ENCODE results near the gene RHBDL1.

RHBDL1 gene

GRCh38 chr16:718922-719321, 43.5 kb downstream of the RHBDL1 start:
- peaks cover 18% of the 10 kb centered on the region; the same call in 1 of the 2 replicates for H3K4me1 ChIP-seq (ENCODE audit: insufficient read depth, low read length)
- no peak overlapping the region for H3K4me3 ChIP-seq (ENCODE audit: low read length)
- no peak overlapping the region for H3K9ac ChIP-seq (ENCODE audit: low read depth, low read length)
- peaks cover 5% of the 10 kb centered on the region; the same call in 1 of the 2 replicates for H3K36me3 ChIP-seq (ENCODE audit: insufficient read depth, low read length)
- 92% methylated on average over 6 of the region's 6 CpGs for WGBS
- H3K9me3 ChIP-seq (ENCODE audit: insufficient read depth, low read depth, low read length): no peaks in the 10 kb centered on the region
- peaks cover 31% of the 10 kb centered on the region for H3K27me3 ChIP-seq (ENCODE audit: insufficient read depth, low read length)
- no peak overlapping the region for H3K27ac ChIP-seq (ENCODE audit: low read depth, low read length)

GRCh38 chr16:719815-720446, 44.5 kb downstream of the RHBDL1 start:
- Histone ChIP-seq H3K4me1 (ENCODE audit: insufficient read depth, low read length) (peaks cover 18% of the 10 kb centered on the region; the same call in 1 of the 2 replicates), H3K4me3 (ENCODE audit: low read length) (peak overlapping the region; percentile 93), H3K9me3 (ENCODE audit: insufficient read depth, low read depth, low read length) (no peaks in the 10 kb centered on the region), H3K27me3 (ENCODE audit: insufficient read depth, low read length) (peaks cover 23% of the 10 kb centered on the region), H3K27ac (ENCODE audit: low read depth, low read length) (no peak overlapping the region), H3K36me3 (ENCODE audit: insufficient read depth, low read length) (peaks cover 5% of the 10 kb centered on the region; the same call in 1 of the 2 replicates), H3K9ac (ENCODE audit: low read depth, low read length) (peak overlapping the region; percentile 94; the same call in 1 of the 2 replicates)
- 25% methylated on average over 16 of the region's 16 CpGs for WGBS

DNA sequence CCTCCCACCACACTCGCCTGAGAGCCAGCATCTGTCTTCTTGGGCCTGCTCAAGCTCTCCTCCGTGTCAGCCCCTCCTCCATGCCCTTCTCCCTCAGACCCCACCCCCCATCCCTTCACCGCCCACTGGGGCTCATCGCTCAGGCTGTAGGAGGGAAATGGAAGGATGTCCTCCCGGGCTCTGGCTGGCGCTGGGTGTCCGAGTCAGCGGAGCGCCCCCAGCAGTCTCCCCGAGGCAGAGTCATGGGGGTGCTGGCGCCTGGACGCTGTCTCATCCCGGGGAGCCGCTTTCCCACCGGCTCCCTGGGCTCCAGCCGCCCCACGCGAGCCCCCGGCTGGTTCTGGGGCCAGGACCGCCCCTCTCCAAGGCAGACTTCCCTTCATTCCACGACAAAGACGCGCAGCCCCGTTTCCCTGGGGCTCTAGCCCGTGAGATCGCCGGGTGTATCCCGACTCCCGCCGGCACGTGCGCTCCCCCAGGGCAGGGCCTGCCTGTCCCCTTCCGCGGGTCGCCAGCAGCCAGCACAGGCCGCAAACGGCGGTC, 45.0 kb downstream of the RHBDL1 start:
- peaks cover 23% of the 10 kb centered on the region for H3K27me3 ChIP-seq (ENCODE audit: insufficient read depth, low read length)
- H3K4me3 ChIP-seq (ENCODE audit: low read length): peak overlapping the region; percentile 93
- H3K9ac ChIP-seq (ENCODE audit: low read depth, low read length): peak overlapping the region; percentile 94
- WGBS: under 1% methylated on average over 36 of the region's 38 CpGs
- no peaks in the 10 kb centered on the region for H3K9me3 ChIP-seq (ENCODE audit: insufficient read depth, low read depth, low read length)
- H3K4me1 ChIP-seq (ENCODE audit: insufficient read depth, low read length): peaks cover 18% of the 10 kb centered on the region; the same call in 1 of the 2 replicates
- H3K27ac ChIP-seq (ENCODE audit: low read depth, low read length): peak overlapping the region; percentile 94
- peaks cover 5% of the 10 kb centered on the region; the same call in 1 of the 2 replicates for H3K36me3 ChIP-seq (ENCODE audit: insufficient read depth, low read length)

DNA sequence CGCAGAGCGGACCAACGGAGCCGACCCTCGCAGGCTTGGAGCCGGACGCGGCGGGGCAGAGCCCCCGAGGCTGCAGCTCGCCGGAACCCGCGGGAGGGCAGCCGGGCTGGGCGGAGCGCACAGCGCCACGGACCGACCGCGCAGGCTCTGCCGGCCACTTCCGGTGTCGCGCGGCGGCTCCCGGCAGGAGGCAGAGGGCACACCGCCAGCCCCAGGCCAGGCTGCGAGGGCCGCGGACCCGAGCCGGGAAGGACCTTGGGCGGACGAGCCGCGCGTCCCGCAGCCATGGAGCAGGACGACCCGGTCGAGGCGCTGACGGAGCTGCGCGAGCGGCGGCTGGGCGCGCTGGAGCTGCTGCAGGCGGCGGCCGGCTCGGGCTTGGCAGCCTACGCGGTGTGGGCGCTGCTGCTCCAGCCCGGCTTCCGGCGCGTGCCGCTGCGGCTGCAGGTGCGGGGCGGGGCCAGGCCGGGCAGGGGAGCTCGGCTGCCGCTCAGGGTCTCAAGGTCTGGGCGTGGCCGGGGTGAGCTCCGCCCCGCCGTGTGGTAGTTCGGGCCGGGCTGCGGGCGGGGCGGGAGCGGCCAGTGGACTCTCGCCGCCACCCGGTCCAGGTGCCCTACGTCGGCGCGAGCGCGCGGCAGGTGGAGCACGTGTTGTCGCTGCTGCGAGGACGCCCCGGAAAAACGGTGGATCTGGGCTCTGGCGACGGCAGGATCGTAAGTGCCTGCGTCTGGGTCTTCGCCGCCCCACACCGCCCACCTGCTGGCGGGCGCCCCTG, 45.7 kb downstream of the RHBDL1 start, which contains the start of gene ANTKMT:
TSS of gene ANTKMT (plus strand) at position 157 of the 775 bp plus-strand sequence. CDS start at position 286, 129 bp downstream.
- Histone ChIP-seq H3K4me3 (ENCODE audit: low read length) (peak within 1 kb of the TSS; percentile 93), H3K4me1 (ENCODE audit: insufficient read depth, low read length) (peaks cover 14% of the 10 kb centered on the region; the same call in 1 of the 2 replicates), H3K27me3 (ENCODE audit: insufficient read depth, low read length) (peaks cover 23% of the 10 kb centered on the region), H3K27ac (ENCODE audit: low read depth, low read length) (peak within 1 kb of the TSS; percentile 94), H3K9me3 (ENCODE audit: insufficient read depth, low read depth, low read length) (no peaks in the 10 kb centered on the region), H3K9ac (ENCODE audit: low read depth, low read length) (peak within 1 kb of the TSS; percentile 94), H3K36me3 (ENCODE audit: insufficient read depth, low read length) (peaks cover 5% of the 10 kb centered on the region; the same call in 1 of the 2 replicates)
- 9% methylated on average over 106 of the region's 106 CpGs for WGBS

- Histone ChIP-seq H3K27me3 (ENCODE audit: insufficient read depth, low read length) (peaks cover 20% of the 10 kb centered on the region), H3K9me3 (ENCODE audit: insufficient read depth, low read depth, low read length) (no peaks in the 10 kb centered on the region), H3K9ac (ENCODE audit: low read depth, low read length) (no peak overlapping the region; the same call in 1 of the 2 replicates), H3K4me3 (ENCODE audit: low read length) (peak overlapping the region; percentile 93), H3K27ac (ENCODE audit: low read depth, low read length) (no peak overlapping the region), H3K36me3 (ENCODE audit: insufficient read depth, low read length) (peaks cover 5% of the 10 kb centered on the region; the same call in 1 of the 2 replicates), H3K4me1 (ENCODE audit: insufficient read depth, low read length) (peaks cover 6% of the 10 kb centered on the region; the same call in 1 of the 2 replicates)
- WGBS: 91% methylated on average over 51 of the region's 51 CpGs
Observed at GRCh38 chr16:721765-722540, 46.5 kb downstream of the RHBDL1 start.

DNA sequence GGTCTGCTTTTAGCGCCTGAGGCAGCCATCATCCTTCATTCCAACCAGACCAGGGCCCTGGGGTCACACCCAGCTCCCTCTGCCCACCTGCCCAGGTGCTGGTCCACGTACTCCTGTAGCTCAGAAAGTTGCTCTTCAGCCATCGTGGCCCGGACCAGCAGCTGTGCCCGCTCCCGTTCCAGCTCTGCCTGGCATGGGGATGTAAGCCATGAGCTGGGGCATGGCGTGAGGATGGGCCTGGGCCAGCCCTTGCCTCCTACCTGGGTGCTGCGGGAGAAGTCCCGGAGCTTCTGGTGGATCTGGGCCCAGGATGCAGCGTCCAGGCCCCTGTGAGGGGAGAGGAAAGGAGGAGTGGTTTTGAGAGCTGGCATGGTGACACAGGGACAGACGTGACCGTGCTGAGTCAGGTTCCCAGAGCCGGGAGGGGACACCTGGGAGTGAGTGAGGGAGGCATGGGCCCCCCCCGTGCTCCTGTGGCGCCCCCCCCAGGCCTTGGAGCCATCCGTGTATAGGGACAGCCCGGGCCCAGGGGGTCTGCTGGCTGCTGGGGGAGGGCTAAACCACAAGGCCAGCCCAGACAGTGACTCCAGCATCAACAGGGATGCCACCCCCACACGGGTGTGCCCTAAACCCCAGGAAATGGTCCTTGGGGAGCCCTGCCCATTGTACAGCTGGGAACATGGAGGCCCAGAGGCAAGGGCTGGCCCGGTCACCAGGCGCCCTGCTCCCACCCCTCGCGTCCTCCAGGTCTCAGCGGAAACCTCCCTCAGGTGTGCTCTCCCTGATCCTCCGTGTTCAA, 47.6 kb downstream of the RHBDL1 start:
- H3K27me3 ChIP-seq (ENCODE audit: insufficient read depth, low read length): peaks cover 26% of the 10 kb centered on the region
- H3K9me3 ChIP-seq (ENCODE audit: insufficient read depth, low read depth, low read length): no peaks in the 10 kb centered on the region
- WGBS: 93% methylated on average over 24 of the region's 24 CpGs
- peaks cover 5% of the 10 kb centered on the region; the same call in 1 of the 2 replicates for H3K36me3 ChIP-seq (ENCODE audit: insufficient read depth, low read length)
- H3K4me3 ChIP-seq (ENCODE audit: low read length): no peak overlapping the region
- H3K4me1 ChIP-seq (ENCODE audit: insufficient read depth, low read length): peaks cover 6% of the 10 kb centered on the region; the same call in 1 of the 2 replicates
- no peak overlapping the region for H3K27ac ChIP-seq (ENCODE audit: low read depth, low read length)
- H3K9ac ChIP-seq (ENCODE audit: low read depth, low read length): no peak overlapping the region

DNA sequence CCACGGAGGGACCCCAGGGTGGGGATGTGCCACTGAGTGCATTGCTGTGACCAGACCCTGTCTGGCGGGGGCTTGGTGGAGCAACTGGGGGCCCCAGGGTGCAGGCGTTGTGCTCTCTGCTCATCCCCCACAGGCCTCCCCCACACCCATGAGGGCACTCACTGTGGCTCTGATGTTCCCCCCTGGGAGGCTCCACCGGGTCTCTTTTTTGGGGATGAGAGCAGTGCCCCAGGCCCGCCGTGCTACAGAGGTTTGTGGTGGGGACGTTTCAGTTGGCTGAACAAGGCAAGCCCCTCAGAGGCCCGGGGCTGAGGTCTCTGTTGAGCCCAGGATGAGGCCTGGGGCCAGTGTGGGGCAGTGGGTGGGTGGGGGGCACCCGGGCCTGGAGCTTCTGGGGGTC, 48.2 kb downstream of the RHBDL1 start:
- Histone ChIP-seq H3K4me1 (ENCODE audit: insufficient read depth, low read length) (peaks cover 6% of the 10 kb centered on the region; the same call in 1 of the 2 replicates), H3K9me3 (ENCODE audit: insufficient read depth, low read depth, low read length) (no peaks in the 10 kb centered on the region), H3K27me3 (ENCODE audit: insufficient read depth, low read length) (peaks cover 24% of the 10 kb centered on the region), H3K9ac (ENCODE audit: low read depth, low read length) (no peak overlapping the region), H3K36me3 (ENCODE audit: insufficient read depth, low read length) (peaks cover 5% of the 10 kb centered on the region; the same call in 1 of the 2 replicates), H3K4me3 (ENCODE audit: low read length) (no peak overlapping the region), H3K27ac (ENCODE audit: low read depth, low read length) (no peak overlapping the region)
- WGBS: 93% methylated on average over 9 of the region's 9 CpGs

DNA sequence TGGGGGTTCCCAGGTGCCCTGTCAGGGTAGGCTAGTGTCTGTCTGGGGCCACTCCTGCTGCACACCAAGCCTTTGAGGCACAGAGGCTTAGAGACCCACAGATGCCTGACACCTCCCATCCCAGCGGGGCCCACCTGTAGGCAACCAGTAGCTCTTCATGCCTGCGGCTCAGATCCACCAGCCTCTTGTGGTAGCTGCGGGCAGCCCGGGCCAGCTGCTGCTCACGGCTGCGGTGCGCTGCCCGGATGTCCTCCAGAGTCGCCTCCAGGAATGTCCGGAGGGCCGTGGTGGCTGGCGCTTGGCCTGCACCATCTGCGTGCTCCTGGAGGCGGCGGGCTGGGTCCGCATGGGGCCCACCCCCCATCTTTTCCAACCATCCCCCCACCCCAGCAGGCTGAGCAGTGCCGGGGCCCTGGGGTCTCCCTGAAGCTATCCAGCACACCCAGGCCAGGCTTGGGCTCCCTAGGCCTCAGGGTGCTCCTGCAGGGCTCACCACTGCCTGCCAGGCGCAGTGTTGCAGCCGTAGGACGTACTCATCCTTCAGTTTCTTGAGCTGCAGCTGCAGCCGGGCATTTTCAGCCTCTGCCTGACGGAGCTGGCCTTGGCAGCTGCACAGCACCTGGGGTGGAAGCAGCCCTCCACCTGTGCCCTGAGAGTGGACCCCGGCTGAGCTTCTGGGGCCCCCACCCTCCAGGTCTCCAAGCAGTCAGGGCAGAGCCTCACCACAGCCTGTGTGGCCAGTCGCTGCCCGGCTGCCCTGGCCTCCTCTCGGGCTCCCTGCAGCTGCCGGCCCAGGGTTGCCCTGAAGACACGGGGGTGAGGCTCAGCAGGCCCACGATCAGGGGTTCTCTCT, 48.9 kb downstream of the RHBDL1 start:
- no peaks in the 10 kb centered on the region for H3K9me3 ChIP-seq (ENCODE audit: insufficient read depth, low read depth, low read length)
- no peak overlapping the region for H3K27ac ChIP-seq (ENCODE audit: low read depth, low read length)
- peaks cover 6% of the 10 kb centered on the region; the same call in 1 of the 2 replicates for H3K4me1 ChIP-seq (ENCODE audit: insufficient read depth, low read length)
- 87% methylated on average over 29 of the region's 29 CpGs for WGBS
- H3K4me3 ChIP-seq (ENCODE audit: low read length): no peak overlapping the region
- H3K27me3 ChIP-seq (ENCODE audit: insufficient read depth, low read length): peaks cover 24% of the 10 kb centered on the region
- H3K36me3 ChIP-seq (ENCODE audit: insufficient read depth, low read length): peaks cover 5% of the 10 kb centered on the region; the same call in 1 of the 2 replicates
- no peak overlapping the region for H3K9ac ChIP-seq (ENCODE audit: low read depth, low read length)

DNA sequence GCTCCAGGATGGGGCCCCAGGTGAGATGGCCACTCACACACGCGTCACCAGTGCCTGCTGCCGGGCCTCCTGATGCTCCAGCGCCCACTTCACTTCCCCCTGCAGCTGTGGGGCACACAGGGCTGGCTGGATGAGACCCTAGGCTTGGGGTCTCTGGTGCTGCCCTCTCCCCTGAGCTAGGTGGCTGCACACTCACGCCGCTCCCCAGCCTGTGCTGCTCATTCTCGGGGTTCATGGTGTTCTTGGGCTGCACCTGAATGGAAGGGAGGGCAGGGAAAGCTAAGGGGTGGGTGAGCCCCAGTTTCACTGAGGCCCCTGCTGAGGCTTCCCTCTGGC, 49.5 kb downstream of the RHBDL1 start:
- H3K4me3 ChIP-seq (ENCODE audit: low read length): no peak overlapping the region
- no peaks in the 10 kb centered on the region for H3K9me3 ChIP-seq (ENCODE audit: insufficient read depth, low read depth, low read length)
- H3K27me3 ChIP-seq (ENCODE audit: insufficient read depth, low read length): peaks cover 24% of the 10 kb centered on the region
- peaks cover 5% of the 10 kb centered on the region; the same call in 1 of the 2 replicates for H3K36me3 ChIP-seq (ENCODE audit: insufficient read depth, low read length)
- H3K27ac ChIP-seq (ENCODE audit: low read depth, low read length): no peak overlapping the region
- no peak overlapping the region for H3K9ac ChIP-seq (ENCODE audit: low read depth, low read length)
- peaks cover 3% of the 10 kb centered on the region; the same call in 1 of the 2 replicates for H3K4me1 ChIP-seq (ENCODE audit: insufficient read depth, low read length)
- 88% methylated on average over 7 of the region's 7 CpGs for WGBS

All from HUES64 (cell line).